HepG2 (cell line): ENCODE data around the gene MYOM1. TPM values are rescaled to one million over a fixed set of nuclear protein-coding genes. Genes with fewer than 3 reads are reported as not detected.

Experiments
- ASH2L ChIP-seq: fragments of 300-600, 200-600 bp; sonication (generic); IDR thresholded peaks from 2 replicates; pipeline ENCODE4 v1.7.0; 2017; ENCODE audit warnings: low read depth, mild to moderate bottlenecking, moderate library complexity, mixed read lengths, low read length; ENCODE audit not compliant: insufficient read length
- CBX2 ChIP-seq, 2 experiments: fragments of 200-600 bp in 1 of 2; sonication (generic); formaldehyde crosslinking in 1 of 2; IDR thresholded peaks; 2 replicates each; pipeline versions ENCODE4 v1.7.0 to v1.8.1; 2018 to 2022; ENCODE audit warnings: low read depth in 2 of 2, low read length in 1 of 2, mild to moderate bottlenecking in 1 of 2, missing genetic modification reagents in 1 of 2
- ELF1 ChIP-seq: sonication (generic); formaldehyde crosslinking; IDR thresholded peaks from 2 replicates; pipeline ENCODE4 v1.4.0; 2020; ENCODE audit warnings: missing genetic modification reagents
- EP300 ChIP-seq, 3 experiments: sonication (generic) in 1 of 3; formaldehyde crosslinking in 1 of 3; IDR thresholded peaks; 2 replicates each; pipeline versions ENCODE4 v1.5.1 to v1.6.1; 2011 to 2020; ENCODE audit warnings: low read depth in 2 of 3, low read length in 2 of 3, borderline replicate concordance in 1 of 3, improper control_type of control experiment in 1 of 3, mild to moderate bottlenecking in 1 of 3, missing genetic modification reagents in 1 of 3, moderate library complexity in 1 of 3
- HNF4G ChIP-seq, 2 experiments: sonication (generic) in 1 of 2; formaldehyde crosslinking in 1 of 2; IDR thresholded peaks; 2 replicates each; pipeline versions ENCODE4 v1.4.0 to v1.6.1; 2011 to 2020; ENCODE audit warnings: borderline replicate concordance in 2 of 2, low read depth in 2 of 2, mild to moderate bottlenecking in 2 of 2, low read length in 1 of 2, missing genetic modification reagents in 1 of 2, moderate library complexity in 1 of 2
- JUNB ChIP-seq: sonication (generic); formaldehyde crosslinking; IDR thresholded peaks from 2 replicates; pipeline ENCODE4 v1.8.0; 2022; ENCODE audit warnings: missing genetic modification reagents, mild to moderate bottlenecking, borderline replicate concordance
- MIER3 ChIP-seq: IDR thresholded peaks from 2 replicates; pipeline ENCODE4 v1.6.1; 2016; ENCODE audit warnings: missing compliant biosample characterization, borderline replicate concordance
- MYNN ChIP-seq: sonication (generic); formaldehyde crosslinking; IDR thresholded peaks from 2 replicates; pipeline ENCODE4 v1.4.0; 2020; ENCODE audit warnings: mild to moderate bottlenecking, low read depth, missing genetic modification reagents
- NFE2L1 ChIP-seq: sonication (generic); formaldehyde crosslinking; IDR thresholded peaks from 2 replicates; pipeline ENCODE4 v1.4.0; 2020; ENCODE audit warnings: missing genetic modification reagents, mild to moderate bottlenecking, borderline replicate concordance
- NFYB ChIP-seq: sonication (generic); formaldehyde crosslinking; IDR thresholded peaks from 2 replicates; pipeline ENCODE4 v1.4.0; 2020; ENCODE audit warnings: missing genetic modification reagents
- PHF8 ChIP-seq: sonication (generic); formaldehyde crosslinking; IDR thresholded peaks from 2 replicates; pipeline ENCODE4 v1.5.0; 2020; ENCODE audit warnings: missing genetic modification reagents
- REL ChIP-seq: sonication (generic); formaldehyde crosslinking; conservative IDR thresholded peaks from 2 replicates; pipeline ENCODE4 v1.8.0; 2022; ENCODE audit warnings: mild to moderate bottlenecking, missing genetic modification reagents, moderate library complexity
- SAP130 ChIP-seq: IDR thresholded peaks from 2 replicates; pipeline ENCODE4 v1.6.1; 2016; ENCODE audit warnings: low read depth
- SNAI1 ChIP-seq: sonication (generic); formaldehyde crosslinking; IDR thresholded peaks from 2 replicates; pipeline ENCODE4 v1.5.0; 2020; ENCODE audit warnings: mild to moderate bottlenecking, missing genetic modification reagents, borderline replicate concordance
- SRY ChIP-seq: sonication (generic); formaldehyde crosslinking; IDR thresholded peaks from 2 replicates; pipeline ENCODE4 v1.8.0; 2022; ENCODE audit warnings: mild to moderate bottlenecking, missing genetic modification reagents
- TAF15 ChIP-seq: fragments of 200-400 bp; formaldehyde crosslinking; IDR thresholded peaks from one replicate; pipeline ENCODE4 v1.6.1; 2018; ENCODE audit warnings: mild to moderate bottlenecking, low read depth, low read length; ENCODE audit not compliant: poor library complexity, severe bottlenecking
- ZIK1 ChIP-seq: sonication (generic); formaldehyde crosslinking; IDR thresholded peaks from 2 replicates; pipeline ENCODE4 v1.5.0; 2020; ENCODE audit warnings: mild to moderate bottlenecking, low read depth, missing genetic modification reagents, borderline replicate concordance
- ZNF441 ChIP-seq: sonication (generic); formaldehyde crosslinking; IDR thresholded peaks from 2 replicates; pipeline ENCODE4 v1.7.0; 2021; ENCODE audit warnings: missing genetic modification reagents, borderline replicate concordance
- ZNF773 ChIP-seq: sonication (generic); formaldehyde crosslinking; IDR thresholded peaks from 2 replicates; pipeline ENCODE4 v1.4.0; 2020; ENCODE audit warnings: missing genetic modification reagents, borderline replicate concordance
- ZNF878 ChIP-seq: sonication (generic); formaldehyde crosslinking; IDR thresholded peaks from 2 replicates; pipeline ENCODE4 v1.8.1; 2023; ENCODE audit warnings: mild to moderate bottlenecking, missing genetic modification reagents, moderate library complexity
- polyA plus RNA-seq, 8 experiments: library from polyadenylated mRNA; depleted of rRNA in 3 of 8; stranded (reverse) in 7 of 8; unstranded in 1 of 8; fragments of >200 nt; fragmentation: Illumina TruSeq in 4 of 8; extraction: Trizol in 4 of 8; gene quantifications; 2 replicates each; pipeline versions ENCODE4 v1.2.1 to v1.2.3, GENCODE V29; 2011 to 2016; ENCODE audit warnings: low read depth in 4 of 8, missing spikeins in 1 of 8, mixed read lengths in 1 of 8; ENCODE audit not compliant: insufficient read depth in 1 of 8
- total RNA-seq, 5 experiments: library from RNA; depleted of rRNA; stranded (reverse); fragments of >200 nt; fragmentation: Illumina TruSeq; extraction: Trizol; gene quantifications; 2 replicates each; pipeline ENCODE4 v1.2.3, GENCODE V29; 2016; ENCODE audit warnings: low read depth in 1 of 5
- TF ChIP-seq, protein P1 (sequence below): sonication (generic); formaldehyde crosslinking; IDR thresholded peaks from 2 replicates; pipeline ENCODE4 v1.4.0; 2020; ENCODE audit warnings: missing genetic modification reagents, borderline replicate concordance
- TF ChIP-seq, protein P2 (sequence below): IDR thresholded peaks from 2 replicates; pipeline ENCODE4 v1.6.1; 2016; ENCODE audit warnings: missing compliant biosample characterization, missing genetic modification reagents, borderline replicate concordance
- TF ChIP-seq, protein P3 (sequence below): sonication (generic); formaldehyde crosslinking; IDR thresholded peaks from 2 replicates; pipeline ENCODE4 v1.5.0; 2020; ENCODE audit warnings: mild to moderate bottlenecking, missing genetic modification reagents

MYOM1 gene
- total and polyA plus RNA-seq, 2 of the 13 experiments (the other 11 are each of a cell fraction or from before 2014, with no cell fraction given) = 0.46 to 0.98 TPM

DNA sequence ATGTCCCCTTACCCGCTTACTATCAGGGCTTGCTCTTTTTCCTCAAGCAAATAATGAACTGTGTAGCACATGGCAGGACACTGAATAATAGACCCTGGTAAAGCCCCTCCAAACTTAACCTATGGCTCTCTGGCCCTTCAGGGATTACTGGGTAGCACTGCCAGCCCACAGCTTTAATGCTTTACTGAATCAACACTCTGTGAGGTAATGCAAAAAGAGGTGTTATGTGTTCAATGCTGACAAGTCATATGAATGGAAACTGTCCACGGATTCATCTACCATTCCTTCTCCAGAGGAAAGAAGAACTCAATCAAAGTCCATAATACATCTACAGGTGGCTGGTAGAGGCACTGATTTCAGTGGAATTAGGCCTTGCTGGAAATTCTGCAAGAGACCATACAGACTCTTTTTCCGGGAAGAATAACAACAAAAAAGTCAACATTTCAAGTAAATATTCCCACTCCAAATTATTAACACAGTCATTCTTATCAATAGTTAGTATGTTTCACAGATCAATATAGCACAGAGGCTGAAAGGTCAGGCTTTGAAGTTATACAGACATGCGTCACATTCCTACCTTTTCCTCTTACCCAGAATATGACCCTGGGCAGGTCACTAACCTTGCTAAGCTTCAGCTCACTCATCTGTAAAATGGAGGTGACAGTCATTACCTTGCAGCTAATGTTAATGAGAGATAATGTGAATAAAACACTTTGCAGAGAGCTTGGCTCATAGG lies 13.8 kb upstream of the MYOM1 start (continued):
- TF ChIP-seq, protein P1, sequence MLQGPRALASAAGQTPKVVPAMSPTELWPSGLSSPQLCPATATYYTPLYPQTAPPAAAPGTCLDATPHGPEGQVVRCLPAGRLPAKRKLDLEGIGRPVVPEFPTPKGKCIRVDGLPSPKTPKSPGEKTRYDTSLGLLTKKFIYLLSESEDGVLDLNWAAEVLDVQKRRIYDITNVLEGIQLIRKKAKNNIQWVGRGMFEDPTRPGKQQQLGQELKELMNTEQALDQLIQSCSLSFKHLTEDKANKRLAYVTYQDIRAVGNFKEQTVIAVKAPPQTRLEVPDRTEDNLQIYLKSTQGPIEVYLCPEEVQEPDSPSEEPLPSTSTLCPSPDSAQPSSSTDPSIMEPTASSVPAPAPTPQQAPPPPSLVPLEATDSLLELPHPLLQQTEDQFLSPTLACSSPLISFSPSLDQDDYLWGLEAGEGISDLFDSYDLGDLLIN (CRISPR knock-in tag) = no peak
- TF ChIP-seq TAF15 (no peak), MYNN (CRISPR knock-in tag) (no peak), EP300 (IDR thresholded peaks at IDR 0.05; ENCODE audit: low read depth in 2 of 2, low read length in 2 of 2) (peak; percentile 90 to 98; a peak in 3 of 4 replicates), EP300 (CRISPR knock-in tag; IDR thresholded peaks at IDR 0.05; ENCODE audit: borderline replicate concordance) (peak; percentile 92), REL (CRISPR knock-in tag) (no peak), ASH2L (peak; percentile 87), SNAI1 (CRISPR knock-in tag) (peak; percentile 80; the same call in 1 of the 2 replicates), SRY (CRISPR knock-in tag) (no peak; the same call in 1 of the 2 replicates), NFYB (CRISPR knock-in tag) (no peak), ZNF773 (CRISPR knock-in tag) (no peak), ZNF878 (CRISPR knock-in tag) (peak; percentile 67; the same call in 1 of the 2 replicates), JUNB (CRISPR knock-in tag) (no peak; the same call in 1 of the 2 replicates), NFE2L1 (CRISPR knock-in tag) (no peak), SAP130 (CRISPR knock-in tag) (peak; percentile 87), HNF4G (IDR thresholded peaks at IDR 0.05; ENCODE audit: borderline replicate concordance, low read depth, low read length) (peak; percentile 82), HNF4G (CRISPR knock-in tag; IDR thresholded peaks at IDR 0.05; ENCODE audit: borderline replicate concordance, low read depth) (no peak; the same call in 1 of the 2 replicates), MIER3 (CRISPR knock-in tag) (peak; percentile 84; the same call in 1 of the 2 replicates), ZNF441 (CRISPR knock-in tag) (no peak), ELF1 (CRISPR knock-in tag) (peak; percentile 40; the same call in 1 of the 2 replicates), CBX2 (IDR thresholded peaks at IDR 0.05; ENCODE audit: low read depth, low read length) (no peak), CBX2 (CRISPR knock-in tag; IDR thresholded peaks at IDR 0.05; ENCODE audit: low read depth) (no peak), PHF8 (no peak), ZIK1 (no peak)
- TF ChIP-seq, protein P2, sequence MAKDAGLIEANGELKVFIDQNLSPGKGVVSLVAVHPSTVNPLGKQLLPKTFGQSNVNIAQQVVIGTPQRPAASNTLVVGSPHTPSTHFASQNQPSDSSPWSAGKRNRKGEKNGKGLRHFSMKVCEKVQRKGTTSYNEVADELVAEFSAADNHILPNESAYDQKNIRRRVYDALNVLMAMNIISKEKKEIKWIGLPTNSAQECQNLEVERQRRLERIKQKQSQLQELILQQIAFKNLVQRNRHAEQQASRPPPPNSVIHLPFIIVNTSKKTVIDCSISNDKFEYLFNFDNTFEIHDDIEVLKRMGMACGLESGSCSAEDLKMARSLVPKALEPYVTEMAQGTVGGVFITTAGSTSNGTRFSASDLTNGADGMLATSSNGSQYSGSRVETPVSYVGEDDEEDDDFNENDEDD (CRISPR knock-in tag) = no peak; the same call in 1 of the 2 replicates
- TF ChIP-seq, protein P3, sequence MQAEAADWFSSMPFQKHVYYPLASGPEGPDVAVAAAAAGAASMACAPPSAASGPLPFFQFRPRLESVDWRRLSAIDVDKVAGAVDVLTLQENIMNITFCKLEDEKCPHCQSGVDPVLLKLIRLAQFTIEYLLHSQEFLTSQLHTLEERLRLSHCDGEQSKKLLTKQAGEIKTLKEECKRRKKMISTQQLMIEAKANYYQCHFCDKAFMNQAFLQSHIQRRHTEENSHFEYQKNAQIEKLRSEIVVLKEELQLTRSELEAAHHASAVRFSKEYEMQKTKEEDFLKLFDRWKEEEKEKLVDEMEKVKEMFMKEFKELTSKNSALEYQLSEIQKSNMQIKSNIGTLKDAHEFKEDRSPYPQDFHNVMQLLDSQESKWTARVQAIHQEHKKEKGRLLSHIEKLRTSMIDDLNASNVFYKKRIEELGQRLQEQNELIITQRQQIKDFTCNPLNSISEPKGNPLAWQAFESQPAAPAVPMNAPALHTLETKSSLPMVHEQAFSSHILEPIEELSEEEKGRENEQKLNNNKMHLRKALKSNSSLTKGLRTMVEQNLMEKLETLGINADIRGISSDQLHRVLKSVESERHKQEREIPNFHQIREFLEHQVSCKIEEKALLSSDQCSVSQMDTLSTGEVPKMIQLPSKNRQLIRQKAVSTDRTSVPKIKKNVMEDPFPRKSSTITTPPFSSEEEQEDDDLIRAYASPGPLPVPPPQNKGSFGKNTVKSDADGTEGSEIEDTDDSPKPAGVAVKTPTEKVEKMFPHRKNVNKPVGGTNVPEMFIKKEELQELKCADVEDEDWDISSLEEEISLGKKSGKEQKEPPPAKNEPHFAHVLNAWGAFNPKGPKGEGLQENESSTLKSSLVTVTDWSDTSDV (CRISPR knock-in tag) = no peak
